Measurements from ENCODE around the gene ZNF407.

ZNF407 gene

DNA sequence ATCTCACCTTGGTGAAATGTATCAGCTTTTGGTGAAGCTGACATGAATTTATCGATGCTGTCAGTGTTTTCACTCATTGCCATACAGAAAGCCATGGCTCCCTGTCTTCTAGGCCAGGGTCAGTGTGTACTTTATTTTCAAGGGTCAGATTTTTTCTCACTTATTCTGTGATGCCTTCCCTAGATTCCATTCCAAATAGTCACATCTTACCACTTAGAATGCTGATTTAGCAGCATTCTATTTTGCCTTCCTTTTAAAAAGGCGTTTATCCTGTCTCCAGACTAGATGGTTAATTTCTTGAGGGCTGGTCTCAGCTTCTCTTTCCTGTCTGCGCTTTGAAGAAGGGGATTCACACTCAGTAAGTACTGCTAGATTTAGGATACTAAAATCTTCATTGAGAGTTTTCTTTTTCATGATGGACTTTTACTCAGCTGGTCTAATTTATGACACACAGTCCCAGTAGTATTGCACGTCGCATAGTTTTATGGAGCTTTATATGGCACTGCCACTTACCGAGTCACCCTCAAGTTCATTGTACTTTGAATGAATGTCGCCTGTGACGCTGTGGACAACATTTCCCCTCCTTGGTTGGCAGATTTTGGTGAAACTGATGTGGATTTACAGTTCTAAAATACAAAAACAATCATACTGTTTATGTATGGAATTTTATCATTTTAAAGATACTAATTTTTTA lies 194.0 kb downstream of the ZNF407 start:
- H3K36me3 ChIP-seq (ENCODE audit: control insufficient read depth in 2 of 2, insufficient read depth in 1 of 2, low read length in 2 of 2) = no peaks in the 10 kb centered on the region
- TF ChIP-seq ZNF555 (tag by site-specific recombination; conservative IDR thresholded peaks at IDR 0.05) = no peak
- TF ChIP-seq ZFP41 (tag by site-specific recombination; IDR thresholded peaks at IDR 0.05; ENCODE audit: borderline replicate concordance) = no peak
- no peak for TF ChIP-seq MEIS1 (CRISPR knock-in tag; IDR thresholded peaks at IDR 0.05; ENCODE audit: borderline replicate concordance)
- TF ChIP-seq, protein P1, sequence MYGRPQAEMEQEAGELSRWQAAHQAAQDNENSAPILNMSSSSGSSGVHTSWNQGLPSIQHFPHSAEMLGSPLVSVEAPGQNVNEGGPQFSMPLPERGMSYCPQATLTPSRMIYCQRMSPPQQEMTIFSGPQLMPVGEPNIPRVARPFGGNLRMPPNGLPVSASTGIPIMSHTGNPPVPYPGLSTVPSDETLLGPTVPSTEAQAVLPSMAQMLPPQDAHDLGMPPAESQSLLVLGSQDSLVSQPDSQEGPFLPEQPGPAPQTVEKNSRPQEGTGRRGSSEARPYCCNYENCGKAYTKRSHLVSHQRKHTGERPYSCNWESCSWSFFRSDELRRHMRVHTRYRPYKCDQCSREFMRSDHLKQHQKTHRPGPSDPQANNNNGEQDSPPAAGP (tag by site-specific recombination; IDR thresholded peaks at IDR 0.05) = no peak
- TF ChIP-seq ZNF324 (tag by site-specific recombination; IDR thresholded peaks at IDR 0.05) = no peak
- TF ChIP-seq TRIM28 (IDR thresholded peaks at IDR 0.05; ENCODE audit: borderline replicate concordance, low read length) = no peak
- TF ChIP-seq, protein P2, sequence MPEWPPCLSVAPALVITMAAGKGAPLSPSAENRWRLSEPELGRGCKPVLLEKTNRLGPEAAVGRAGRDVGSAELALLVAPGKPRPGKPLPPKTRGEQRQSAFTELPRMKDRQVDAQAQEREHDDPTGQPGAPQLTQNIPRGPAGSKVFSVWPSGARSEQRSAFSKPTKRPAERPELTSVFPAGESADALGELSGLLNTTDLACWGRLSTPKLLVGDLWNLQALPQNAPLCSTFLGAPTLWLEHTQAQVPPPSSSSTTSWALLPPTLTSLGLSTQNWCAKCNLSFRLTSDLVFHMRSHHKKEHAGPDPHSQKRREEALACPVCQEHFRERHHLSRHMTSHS (tag by site-specific recombination; IDR thresholded peaks at IDR 0.05) = no peak
- no peak for TF ChIP-seq ZNF677 (tag by site-specific recombination; IDR thresholded peaks at IDR 0.05)
- TF ChIP-seq, protein P3, sequence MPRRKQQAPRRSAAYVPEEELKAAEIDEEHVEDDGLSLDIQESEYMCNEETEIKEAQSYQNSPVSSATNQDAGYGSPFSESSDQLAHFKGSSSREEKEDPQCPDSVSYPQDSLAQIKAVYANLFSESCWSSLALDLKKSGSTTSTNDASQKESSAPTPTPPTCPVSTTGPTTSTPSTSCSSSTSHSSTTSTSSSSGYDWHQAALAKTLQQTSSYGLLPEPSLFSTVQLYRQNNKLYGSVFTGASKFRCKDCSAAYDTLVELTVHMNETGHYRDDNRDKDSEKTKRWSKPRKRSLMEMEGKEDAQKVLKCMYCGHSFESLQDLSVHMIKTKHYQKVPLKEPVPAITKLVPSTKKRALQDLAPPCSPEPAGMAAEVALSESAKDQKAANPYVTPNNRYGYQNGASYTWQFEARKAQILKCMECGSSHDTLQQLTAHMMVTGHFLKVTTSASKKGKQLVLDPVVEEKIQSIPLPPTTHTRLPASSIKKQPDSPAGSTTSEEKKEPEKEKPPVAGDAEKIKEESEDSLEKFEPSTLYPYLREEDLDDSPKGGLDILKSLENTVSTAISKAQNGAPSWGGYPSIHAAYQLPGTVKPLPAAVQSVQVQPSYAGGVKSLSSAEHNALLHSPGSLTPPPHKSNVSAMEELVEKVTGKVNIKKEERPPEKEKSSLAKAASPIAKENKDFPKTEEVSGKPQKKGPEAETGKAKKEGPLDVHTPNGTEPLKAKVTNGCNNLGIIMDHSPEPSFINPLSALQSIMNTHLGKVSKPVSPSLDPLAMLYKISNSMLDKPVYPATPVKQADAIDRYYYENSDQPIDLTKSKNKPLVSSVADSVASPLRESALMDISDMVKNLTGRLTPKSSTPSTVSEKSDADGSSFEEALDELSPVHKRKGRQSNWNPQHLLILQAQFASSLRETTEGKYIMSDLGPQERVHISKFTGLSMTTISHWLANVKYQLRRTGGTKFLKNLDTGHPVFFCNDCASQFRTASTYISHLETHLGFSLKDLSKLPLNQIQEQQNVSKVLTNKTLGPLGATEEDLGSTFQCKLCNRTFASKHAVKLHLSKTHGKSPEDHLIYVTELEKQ (tag by site-specific recombination; IDR thresholded peaks at IDR 0.05; ENCODE audit: borderline replicate concordance) = no peak
- TF ChIP-seq SP3 (tag by site-specific recombination; IDR thresholded peaks at IDR 0.05) = no peak
- no peak for TF ChIP-seq ZNF610 (tag by site-specific recombination; IDR thresholded peaks at IDR 0.05; ENCODE audit: borderline replicate concordance)
- TF ChIP-seq ZSCAN16 (tag by site-specific recombination; IDR thresholded peaks at IDR 0.05) = no peak
- TF ChIP-seq ZNF23 (tag by site-specific recombination; IDR thresholded peaks at IDR 0.05; ENCODE audit: borderline replicate concordance) = no peak
- TF ChIP-seq, protein P4, sequence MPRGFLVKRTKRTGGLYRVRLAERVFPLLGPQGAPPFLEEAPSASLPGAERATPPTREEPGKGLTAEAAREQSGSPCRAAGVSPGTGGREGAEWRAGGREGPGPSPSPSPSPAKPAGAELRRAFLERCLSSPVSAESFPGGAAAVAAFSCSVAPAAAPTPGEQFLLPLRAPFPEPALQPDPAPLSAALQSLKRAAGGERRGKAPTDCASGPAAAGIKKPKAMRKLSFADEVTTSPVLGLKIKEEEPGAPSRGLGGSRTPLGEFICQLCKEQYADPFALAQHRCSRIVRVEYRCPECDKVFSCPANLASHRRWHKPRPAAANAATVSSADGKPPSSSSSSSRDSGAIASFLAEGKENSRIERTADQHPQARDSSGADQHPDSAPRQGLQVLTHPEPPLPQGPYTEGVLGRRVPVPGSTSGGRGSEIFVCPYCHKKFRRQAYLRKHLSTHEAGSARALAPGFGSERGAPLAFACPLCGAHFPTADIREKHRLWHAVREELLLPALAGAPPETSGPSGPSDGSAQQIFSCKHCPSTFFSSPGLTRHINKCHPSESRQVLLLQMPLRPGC (tag by site-specific recombination; IDR thresholded peaks at IDR 0.05) = no peak
- ChIA-PET POLR2A (no interaction called here), CTCF (interaction anchor here (0.6 kb wide), 1 partner anchor 238 kb away, joined by 3 read pairs; no protein-coding TSS in a partner anchor)
- no peak overlapping the region for H3K4me3 ChIP-seq (ENCODE audit: low read depth, low read length)
- no peaks in the 10 kb centered on the region for H3K9me3 ChIP-seq (ENCODE audit: control insufficient read depth, insufficient read depth, low read depth, low read length)
- H3K4me1 ChIP-seq (ENCODE audit: control insufficient read depth, insufficient read depth, low read length) = no peaks in the 10 kb centered on the region
- no peak overlapping the region for H3K27ac ChIP-seq (ENCODE audit: extremely low read depth, low read depth, low read length)

DNA sequence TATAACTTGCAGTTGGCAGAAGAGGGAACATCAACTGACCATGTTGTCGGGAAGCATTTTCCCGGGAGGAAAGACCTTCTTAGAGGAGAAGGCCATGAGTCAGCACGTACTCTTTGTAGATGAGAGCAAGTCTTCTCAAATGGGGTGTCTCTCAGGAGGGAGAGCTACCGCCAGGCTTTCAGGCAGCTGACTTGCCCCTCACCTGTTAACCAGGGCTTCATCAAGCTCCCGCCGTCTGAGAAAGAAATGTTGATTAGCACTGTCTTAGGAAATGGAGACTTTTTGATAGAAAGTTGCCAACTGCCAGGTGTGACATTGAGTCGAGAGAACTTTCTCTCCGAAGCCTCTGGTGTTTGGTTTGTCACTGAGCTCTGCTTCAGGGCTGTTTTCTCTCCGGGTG lies 196.1 kb downstream of the ZNF407 start:
- ChIA-PET CTCF (no interaction called here), POLR2A (no interaction called here)
- no peak for TF ChIP-seq GLI4 (tag by site-specific recombination; IDR thresholded peaks at IDR 0.05)
- TF ChIP-seq, protein P5, sequence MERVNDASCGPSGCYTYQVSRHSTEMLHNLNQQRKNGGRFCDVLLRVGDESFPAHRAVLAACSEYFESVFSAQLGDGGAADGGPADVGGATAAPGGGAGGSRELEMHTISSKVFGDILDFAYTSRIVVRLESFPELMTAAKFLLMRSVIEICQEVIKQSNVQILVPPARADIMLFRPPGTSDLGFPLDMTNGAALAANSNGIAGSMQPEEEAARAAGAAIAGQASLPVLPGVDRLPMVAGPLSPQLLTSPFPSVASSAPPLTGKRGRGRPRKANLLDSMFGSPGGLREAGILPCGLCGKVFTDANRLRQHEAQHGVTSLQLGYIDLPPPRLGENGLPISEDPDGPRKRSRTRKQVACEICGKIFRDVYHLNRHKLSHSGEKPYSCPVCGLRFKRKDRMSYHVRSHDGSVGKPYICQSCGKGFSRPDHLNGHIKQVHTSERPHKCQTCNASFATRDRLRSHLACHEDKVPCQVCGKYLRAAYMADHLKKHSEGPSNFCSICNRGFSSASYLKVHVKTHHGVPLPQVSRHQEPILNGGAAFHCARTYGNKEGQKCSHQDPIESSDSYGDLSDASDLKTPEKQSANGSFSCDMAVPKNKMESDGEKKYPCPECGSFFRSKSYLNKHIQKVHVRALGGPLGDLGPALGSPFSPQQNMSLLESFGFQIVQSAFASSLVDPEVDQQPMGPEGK (tag by site-specific recombination; IDR thresholded peaks at IDR 0.05) = no peak
- TF ChIP-seq ZNF658 (tag by site-specific recombination; IDR thresholded peaks at IDR 0.05) = no peak
- no peak for TF ChIP-seq MEIS1 (CRISPR knock-in tag; IDR thresholded peaks at IDR 0.05; ENCODE audit: borderline replicate concordance)
- TF ChIP-seq ZNF324 (tag by site-specific recombination; IDR thresholded peaks at IDR 0.05) = no peak
- TF ChIP-seq ZFP69B (tag by site-specific recombination; IDR thresholded peaks at IDR 0.05) = no peak
- TF ChIP-seq ZNF121 (tag by site-specific recombination; IDR thresholded peaks at IDR 0.05) = no peak
- TF ChIP-seq ZSCAN23 (tag by site-specific recombination; IDR thresholded peaks at IDR 0.05) = no peak
- TF ChIP-seq, protein P6, sequence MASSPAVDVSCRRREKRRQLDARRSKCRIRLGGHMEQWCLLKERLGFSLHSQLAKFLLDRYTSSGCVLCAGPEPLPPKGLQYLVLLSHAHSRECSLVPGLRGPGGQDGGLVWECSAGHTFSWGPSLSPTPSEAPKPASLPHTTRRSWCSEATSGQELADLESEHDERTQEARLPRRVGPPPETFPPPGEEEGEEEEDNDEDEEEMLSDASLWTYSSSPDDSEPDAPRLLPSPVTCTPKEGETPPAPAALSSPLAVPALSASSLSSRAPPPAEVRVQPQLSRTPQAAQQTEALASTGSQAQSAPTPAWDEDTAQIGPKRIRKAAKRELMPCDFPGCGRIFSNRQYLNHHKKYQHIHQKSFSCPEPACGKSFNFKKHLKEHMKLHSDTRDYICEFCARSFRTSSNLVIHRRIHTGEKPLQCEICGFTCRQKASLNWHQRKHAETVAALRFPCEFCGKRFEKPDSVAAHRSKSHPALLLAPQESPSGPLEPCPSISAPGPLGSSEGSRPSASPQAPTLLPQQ (tag by site-specific recombination; IDR thresholded peaks at IDR 0.05) = no peak
- TF ChIP-seq ZIC2 (tag by site-specific recombination; IDR thresholded peaks at IDR 0.05) = no peak
- TF ChIP-seq REPIN1 (tag by site-specific recombination; IDR thresholded peaks at IDR 0.05; ENCODE audit: low read depth) = no peak
- TF ChIP-seq OVOL3 (tag by site-specific recombination; IDR thresholded peaks at IDR 0.05) = no peak

More for the DNA sequence above, 196.1 kb downstream of the ZNF407 start:
- H3K4me1 ChIP-seq (ENCODE audit: control insufficient read depth, insufficient read depth, low read length) = no peaks in the 10 kb centered on the region
- no peak overlapping the region for H3K4me3 ChIP-seq (ENCODE audit: low read depth, low read length)
- no peaks in the 10 kb centered on the region for H3K36me3 ChIP-seq (ENCODE audit: control insufficient read depth in 2 of 2, insufficient read depth in 1 of 2, low read length in 2 of 2)
- no peak overlapping the region for H3K27ac ChIP-seq (ENCODE audit: extremely low read depth, low read depth, low read length)
- no peaks in the 10 kb centered on the region for H3K9me3 ChIP-seq (ENCODE audit: control insufficient read depth, insufficient read depth, low read depth, low read length)

Measured in HEK293 (cell line).